CD4-positive, alpha-beta T cell treated with Interleukin-6 at 100 ng/mL for 8 hours (primary cell): ENCODE results near the gene DTD1.

Source experiments
- DNase-seq: peaks from one replicate; pipeline ENCODE4 v3.0.0-alpha.2; 2020; ENCODE audit warnings: mixed read lengths, low spot score

DTD1 gene, protein sequence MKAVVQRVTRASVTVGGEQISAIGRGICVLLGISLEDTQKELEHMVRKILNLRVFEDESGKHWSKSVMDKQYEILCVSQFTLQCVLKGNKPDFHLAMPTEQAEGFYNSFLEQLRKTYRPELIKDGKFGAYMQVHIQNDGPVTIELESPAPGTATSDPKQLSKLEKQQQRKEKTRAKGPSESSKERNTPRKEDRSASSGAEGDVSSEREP

DNA sequence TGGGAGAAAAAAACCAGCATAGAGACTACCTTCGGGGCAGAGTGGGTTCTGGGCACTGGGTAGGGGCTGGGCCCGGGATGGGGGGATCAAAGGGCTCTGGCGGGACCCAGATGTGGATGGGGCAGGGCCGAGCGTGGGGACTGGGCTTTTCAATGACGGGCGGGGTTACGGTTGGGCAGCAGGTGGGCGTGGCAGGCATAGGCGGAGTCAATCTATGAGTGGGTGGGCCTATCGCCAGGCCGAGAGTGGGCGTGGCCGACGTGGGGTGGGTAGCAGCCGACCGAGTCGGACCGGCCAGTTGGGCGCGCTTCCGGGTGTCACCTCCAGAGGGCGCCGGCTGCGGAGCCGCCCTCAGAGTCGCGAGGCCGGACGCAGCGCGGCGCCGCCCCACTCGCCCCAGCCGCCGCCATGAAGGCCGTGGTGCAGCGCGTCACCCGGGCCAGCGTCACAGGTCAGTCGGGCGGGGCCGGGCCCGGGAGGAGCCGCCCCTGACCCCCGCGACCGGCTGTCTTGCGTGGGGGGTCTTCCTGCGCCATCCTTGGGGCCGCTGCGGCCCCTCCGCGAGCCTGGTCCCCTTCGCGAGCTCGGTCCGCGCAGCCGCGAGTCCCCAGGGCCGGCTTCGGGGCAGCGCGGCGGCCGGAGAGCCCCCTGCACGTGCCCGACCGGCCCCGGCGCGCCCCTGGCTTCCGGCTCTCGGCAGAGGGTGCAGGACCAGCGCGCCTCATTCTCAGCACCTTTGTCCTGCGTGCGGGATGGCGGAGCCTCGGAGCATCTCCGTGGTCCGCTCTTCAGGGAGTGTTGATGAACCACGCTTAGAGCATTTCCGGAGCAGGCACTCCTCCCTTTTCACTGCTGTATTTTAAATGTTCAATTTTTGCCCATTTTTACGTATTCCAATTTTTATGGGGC lies at the start of gene DTD1:
Gene DTD1 (plus strand): TSS at position 390 of the 909 bp plus-strand sequence. CDS start 19 bp downstream, at position 409.
- DNase-seq, result peak; percentile 78

DNA sequence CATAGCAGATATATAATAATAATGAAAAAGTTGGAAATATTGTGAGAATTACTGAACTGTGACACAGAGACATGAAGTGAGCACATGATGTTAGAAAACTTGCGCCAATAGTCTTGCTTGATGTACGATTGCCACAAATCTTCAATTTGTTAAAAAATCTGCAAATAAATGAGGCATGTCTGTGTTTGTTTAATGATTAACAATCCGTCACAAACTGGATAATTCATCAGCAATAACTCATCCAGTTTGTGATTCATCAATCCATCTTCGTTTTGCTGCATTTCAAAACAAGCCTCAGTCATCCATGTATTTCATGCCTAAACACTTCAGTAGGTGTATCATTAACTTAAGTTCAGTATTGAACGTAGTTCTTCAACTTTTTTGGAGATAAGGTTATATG lies 46.1 kb upstream of the DTD1 start:
- no peak for DNase-seq

- no peak for DNase-seq
Observed at GRCh38 chr20:18543216-18543615, 44.6 kb upstream of the DTD1 start.

GRCh38 chr20:18543932-18544331 lies 43.9 kb upstream of the DTD1 start:
- no peak for DNase-seq

DNA sequence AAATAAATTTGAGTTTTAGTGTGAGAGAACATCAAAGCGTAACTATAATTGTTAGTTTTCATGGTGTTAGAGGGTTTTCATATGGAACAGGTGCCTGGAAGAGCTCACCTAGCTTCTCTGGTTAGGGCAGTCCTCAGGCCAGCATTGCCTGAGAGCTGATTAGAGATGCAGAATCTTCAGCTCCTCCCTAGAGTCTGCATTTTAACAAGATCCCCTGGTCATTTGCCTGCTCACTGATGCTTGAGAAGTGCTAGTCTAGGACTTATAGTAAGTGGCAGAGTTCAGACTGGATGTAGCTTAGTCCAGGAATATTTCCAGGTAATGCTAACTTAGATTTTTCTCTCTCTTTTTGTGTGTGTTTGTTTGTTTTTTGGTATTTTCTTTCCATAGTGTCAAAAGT lies 42.3 kb upstream of the DTD1 start:
- no peak for DNase-seq

GRCh38 chr20:18548465-18548864 lies 39.4 kb upstream of the DTD1 start:
- DNase-seq, result no peak

GRCh38 chr20:18553746-18554145 lies 34.1 kb upstream of the DTD1 start:
- DNase-seq, result no peak

DNA sequence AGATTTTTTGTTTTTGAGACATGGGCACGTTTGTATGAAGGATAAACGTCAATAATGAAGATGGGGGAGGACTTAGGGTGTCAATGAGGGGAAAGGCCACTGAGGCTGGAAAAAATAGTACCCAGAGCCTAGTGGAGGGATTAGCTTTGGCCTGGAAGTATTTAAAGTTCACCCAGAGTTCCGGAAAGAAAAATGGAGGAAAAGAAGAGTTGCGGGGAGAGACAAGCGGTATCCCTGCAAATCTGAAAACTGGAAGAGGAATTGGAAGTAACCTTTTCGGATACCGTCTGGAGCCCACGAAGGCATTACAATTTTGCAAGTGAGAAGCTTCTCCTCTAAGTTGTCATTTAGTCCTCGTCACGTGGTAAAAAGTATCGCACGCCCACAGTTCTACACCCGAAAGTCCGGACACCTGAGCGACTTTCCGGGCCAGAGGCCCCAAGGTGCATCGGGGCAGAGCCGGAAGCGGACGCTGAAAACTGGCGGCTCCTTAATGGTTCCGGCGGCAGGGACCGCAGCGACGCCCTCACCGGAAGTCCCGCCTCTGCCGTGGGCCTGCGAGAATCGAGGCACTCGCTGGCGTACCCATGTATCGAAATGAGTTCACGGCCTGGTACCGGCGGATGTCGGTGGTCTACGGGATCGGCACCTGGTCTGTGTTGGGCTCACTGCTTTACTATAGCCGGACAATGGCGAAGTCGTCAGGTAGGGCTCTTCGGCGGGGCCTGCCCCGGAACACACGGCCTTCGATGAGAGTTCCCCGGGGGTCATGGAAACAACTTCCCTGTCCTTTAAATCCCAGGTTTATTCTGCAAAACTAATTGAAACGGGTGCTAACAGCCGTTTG lies 20.7 kb upstream of the DTD1 start, which contains the start of gene SMIM26:
Gene SMIM26 (plus strand): TSS at position 541 of the 847 bp plus-strand sequence. CDS start 47 bp downstream, at position 588.
- peak; percentile 93 for DNase-seq

DNA sequence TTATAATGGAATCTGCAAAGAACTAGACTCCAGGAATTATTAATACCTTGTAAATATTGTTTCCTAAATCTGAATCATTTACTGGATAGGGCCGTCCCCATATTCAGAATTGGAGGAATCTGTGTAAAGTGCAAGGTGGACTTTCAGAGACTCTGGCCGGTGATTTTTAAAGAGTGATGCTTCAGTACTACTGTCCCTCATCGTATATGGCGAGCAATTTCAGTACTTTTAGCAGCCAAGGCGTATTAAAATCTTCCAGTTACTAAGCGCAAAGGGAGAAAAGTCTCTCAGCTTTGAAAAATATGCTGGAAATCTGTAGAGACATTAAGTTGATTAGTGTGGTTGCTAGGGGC lies 20.1 kb upstream of the DTD1 start:
- DNase-seq, result no peak

DNA sequence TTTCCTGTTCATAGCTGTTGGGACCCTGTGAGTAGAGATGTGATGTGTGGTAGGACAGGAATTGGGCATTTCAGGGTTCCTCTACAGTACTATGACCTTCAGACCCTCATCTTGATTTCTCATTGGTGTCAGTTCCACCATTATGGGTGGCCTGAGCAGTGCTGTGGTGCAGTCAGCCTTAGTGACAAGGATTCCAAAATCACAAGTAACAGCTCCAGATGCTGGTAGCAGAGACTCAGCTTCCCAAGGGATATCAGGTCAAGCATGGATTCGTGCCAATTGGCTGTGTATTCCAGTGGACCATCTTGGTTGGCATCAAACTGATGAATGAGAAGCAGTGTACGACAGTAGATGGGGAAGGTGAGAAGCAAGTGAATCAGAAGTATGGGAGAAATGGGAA lies 16.8 kb upstream of the DTD1 start:
- DNase-seq, result no peak

GRCh38 chr20:18571578-18571977 lies 16.3 kb upstream of the DTD1 start:
- DNase-seq, result no peak

GRCh38 chr20:18577942-18578341 lies 9.9 kb upstream of the DTD1 start:
- no peak for DNase-seq

GRCh38 chr20:18578581-18578980 lies 9.3 kb upstream of the DTD1 start:
- no peak for DNase-seq

DNA sequence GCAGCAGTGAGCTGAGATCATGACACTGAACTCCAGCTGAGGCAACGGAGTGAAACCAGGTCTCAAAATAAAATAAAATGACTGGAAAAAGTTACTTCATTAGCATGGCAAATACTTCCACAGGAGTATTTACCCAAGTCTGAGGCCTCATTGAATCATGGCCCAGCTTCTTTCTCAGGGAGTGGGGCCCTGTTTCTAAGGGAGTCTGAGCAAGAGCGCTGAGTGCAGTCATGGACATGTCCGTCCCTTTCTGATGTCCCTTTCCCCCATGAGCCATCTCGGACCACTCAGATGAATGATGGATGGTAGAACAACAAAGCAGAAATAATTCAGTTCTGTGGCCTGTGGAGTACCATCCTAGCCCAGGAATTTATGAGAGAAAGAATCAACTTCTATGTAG lies 7.8 kb upstream of the DTD1 start:
- no peak for DNase-seq

- DNase-seq, result no peak
Observed at GRCh38 chr20:18585134-18585533, 2.7 kb upstream of the DTD1 start.

GRCh38 chr20:18588574-18588933 lies 700 bp downstream of the DTD1 start:
- no peak for DNase-seq

GRCh38 chr20:18589941-18590674 lies 2.3 kb downstream of the DTD1 start:
- no peak for DNase-seq

DNA sequence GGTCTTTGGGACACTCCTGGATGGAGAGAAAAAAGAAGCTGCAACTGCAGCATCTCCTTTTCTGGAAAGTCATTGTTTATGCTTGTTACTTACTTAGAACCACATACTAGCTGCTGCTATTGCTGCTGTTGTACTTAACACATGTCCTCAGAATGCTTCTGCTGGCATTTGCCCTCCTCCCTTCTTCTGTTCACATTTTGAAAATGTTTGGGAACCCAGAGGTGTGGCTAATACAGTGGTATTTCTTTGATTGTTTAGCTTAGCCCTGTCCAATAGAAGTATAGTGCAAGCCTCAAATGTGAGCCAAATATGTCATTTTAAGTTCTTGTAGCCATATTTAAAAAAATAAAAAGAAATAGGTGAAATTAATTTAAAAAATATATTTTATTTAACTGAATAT lies 8.4 kb downstream of the DTD1 start:
- DNase-seq, result no peak

DNA sequence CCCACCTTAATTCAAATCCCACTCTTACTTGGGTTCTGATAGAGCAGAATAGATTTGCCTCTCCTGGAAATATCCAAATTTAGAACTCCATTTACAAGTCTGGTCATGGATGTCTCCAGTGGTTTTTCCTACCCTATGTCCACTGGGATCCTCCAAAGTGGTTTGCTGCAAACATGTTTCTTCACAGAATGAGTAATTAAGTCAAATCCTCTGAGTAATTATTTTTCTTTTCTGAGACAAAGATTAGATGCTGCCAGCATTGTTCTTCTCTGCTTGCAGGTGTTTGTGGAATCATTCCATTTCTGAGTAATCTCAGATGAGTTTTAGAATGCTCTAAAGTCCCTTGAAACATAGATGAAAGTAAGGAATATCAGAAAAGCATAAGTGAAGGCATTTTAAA lies 21.9 kb downstream of the DTD1 start:
- DNase-seq, result no peak

GRCh38 chr20:18611492-18611891 lies 23.6 kb downstream of the DTD1 start:
- no peak for DNase-seq

DNA sequence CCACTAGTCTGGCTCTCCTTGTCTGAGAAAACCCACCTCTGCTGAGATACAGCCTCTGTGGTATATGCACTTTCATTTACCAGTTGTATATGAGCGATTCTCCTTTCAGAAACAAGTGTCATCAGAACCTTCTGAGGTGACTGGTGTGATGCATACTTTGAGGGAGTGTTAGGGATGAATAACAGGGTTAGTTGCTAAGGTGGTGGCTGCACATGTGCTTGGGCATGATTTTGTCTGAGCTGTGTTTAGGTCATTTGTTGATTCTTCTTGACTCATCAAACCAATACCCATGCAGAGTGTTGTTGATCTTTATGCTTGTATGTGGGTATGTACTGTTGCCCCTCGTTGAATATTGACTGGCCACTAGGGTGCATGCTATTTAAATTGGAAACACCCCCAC lies 25.7 kb downstream of the DTD1 start:
- no peak for DNase-seq

DNA sequence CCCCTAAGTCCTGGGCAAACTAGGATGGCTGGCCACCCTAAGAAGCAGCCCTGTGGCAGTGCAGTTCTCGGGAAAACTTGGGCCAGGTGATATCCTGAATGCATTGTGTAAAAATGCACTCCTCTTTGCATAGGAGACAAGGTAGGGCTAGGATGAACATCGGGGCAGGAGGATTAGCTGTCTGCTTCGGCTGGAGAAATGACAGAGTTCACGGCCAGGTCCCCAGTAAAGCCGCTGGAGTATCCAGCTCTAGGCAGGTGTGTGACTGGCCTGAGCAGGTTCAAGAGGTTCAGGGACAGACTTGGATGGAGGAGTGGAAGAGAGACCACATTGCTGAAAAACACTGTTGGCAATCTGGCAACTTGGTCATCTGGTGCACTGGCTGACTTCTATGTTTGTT lies 26.4 kb downstream of the DTD1 start:
- DNase-seq, result no peak
